Measurements from ENCODE around the gene PACS1.

The PACS1 gene

DNA sequence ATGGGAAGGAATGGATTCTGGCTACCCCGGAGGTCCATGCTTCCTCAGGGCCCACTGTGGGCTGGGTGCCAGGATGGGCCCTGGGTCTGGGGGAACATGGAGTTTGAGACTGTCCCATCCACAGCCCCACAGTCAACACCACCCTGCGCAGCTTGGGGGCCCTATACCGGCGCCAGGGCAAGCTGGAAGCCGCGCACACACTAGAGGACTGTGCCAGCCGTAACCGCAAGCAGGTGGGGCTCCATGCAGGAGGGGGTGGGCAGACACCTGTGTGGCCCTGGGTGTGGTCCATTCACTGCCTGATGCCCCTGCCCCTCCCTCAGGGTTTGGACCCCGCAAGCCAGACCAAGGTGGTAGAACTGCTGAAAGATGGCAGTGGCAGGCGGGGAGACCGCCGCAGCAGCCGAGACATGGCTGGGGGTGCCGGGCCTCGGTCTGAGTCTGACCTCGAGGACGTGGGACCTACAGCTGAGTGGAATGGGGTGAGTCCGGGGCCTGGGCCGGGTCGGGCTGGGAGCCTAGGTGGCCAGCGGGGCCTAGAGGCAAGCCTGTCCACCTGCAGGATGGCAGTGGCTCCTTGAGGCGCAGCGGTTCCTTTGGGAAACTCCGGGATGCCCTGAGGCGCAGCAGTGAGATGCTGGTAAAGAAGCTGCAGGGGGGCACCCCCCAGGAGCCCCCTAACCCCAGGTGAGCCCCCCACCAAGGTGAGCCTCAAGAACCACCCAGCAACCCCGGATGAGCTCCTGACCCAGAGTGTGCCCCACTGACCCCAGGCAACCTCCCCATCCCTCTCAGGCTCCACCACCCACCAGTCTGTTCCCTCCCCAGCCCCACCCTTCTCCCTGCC, 195.7 kb downstream of the PACS1 start:
- no peaks in the 10 kb centered on the region for H3K9me2 ChIP-seq (ENCODE audit: low read depth, low read length)
- no peak overlapping the region for H3K27ac ChIP-seq (ENCODE audit: low read depth, low read length, poor library complexity, severe bottlenecking)
- H3K27me3 ChIP-seq (ENCODE audit: insufficient read depth, low read length), result no peaks in the 10 kb centered on the region
- H3K9ac ChIP-seq (ENCODE audit: low read length), result no peak overlapping the region
- no peak overlapping the region for H2AFZ ChIP-seq (ENCODE audit: low read length)
- H3K4me2 ChIP-seq (ENCODE audit: low read length), result no peak overlapping the region
- TF ChIP-seq CTCF (IDR thresholded peaks at IDR 0.05; ENCODE audit: low read length) (no peak), EZH2 (IDR thresholded peaks at IDR 0.05; ENCODE audit: borderline replicate concordance, low read length) (no peak)
- H3K4me3 ChIP-seq (ENCODE audit: low read depth, low read length, poor library complexity, severe bottlenecking), result no peak overlapping the region
- no peaks in the 10 kb centered on the region for H3K9me3 ChIP-seq (ENCODE audit: low read length)
- H3K36me3 ChIP-seq (ENCODE audit: insufficient read depth, low read length), result peaks cover 42% of the 10 kb centered on the region
- H3K79me2 ChIP-seq (ENCODE audit: insufficient read depth, low read length), result peaks cover 13% of the 10 kb centered on the region
- no peaks in the 10 kb centered on the region for H3F3A ChIP-seq (ENCODE audit: insufficient read depth, low read length)
- H4K20me1 ChIP-seq (ENCODE audit: insufficient read depth, low read length), result no peaks in the 10 kb centered on the region
- peaks cover 19% of the 10 kb centered on the region for H3K4me1 ChIP-seq (ENCODE audit: insufficient read depth, low read length, severe bottlenecking)

GRCh38 chr11:66266378-66267038, 196.4 kb downstream of the PACS1 start:
- no peaks in the 10 kb centered on the region for H3K9me2 ChIP-seq (ENCODE audit: low read depth, low read length)
- no peaks in the 10 kb centered on the region for H3F3A ChIP-seq (ENCODE audit: insufficient read depth, low read length)
- H3K36me3 ChIP-seq (ENCODE audit: insufficient read depth, low read length), result peaks cover 37% of the 10 kb centered on the region
- TF ChIP-seq EZH2 (IDR thresholded peaks at IDR 0.05; ENCODE audit: borderline replicate concordance, low read length), result no peak
- TF ChIP-seq CTCF (IDR thresholded peaks at IDR 0.05; ENCODE audit: low read length), result no peak
- no peak overlapping the region for H3K4me3 ChIP-seq (ENCODE audit: low read depth, low read length, poor library complexity, severe bottlenecking)
- H4K20me1 ChIP-seq (ENCODE audit: insufficient read depth, low read length), result no peaks in the 10 kb centered on the region
- H3K4me1 ChIP-seq (ENCODE audit: insufficient read depth, low read length, severe bottlenecking), result peaks cover 19% of the 10 kb centered on the region
- H3K9ac ChIP-seq (ENCODE audit: low read length), result no peak overlapping the region; the same call in 1 of the 2 replicates
- H3K27ac ChIP-seq (ENCODE audit: low read depth, low read length, poor library complexity, severe bottlenecking), result no peak overlapping the region
- peak overlapping the region; percentile 74 for H3K4me2 ChIP-seq (ENCODE audit: low read length)
- no peaks in the 10 kb centered on the region for H3K27me3 ChIP-seq (ENCODE audit: insufficient read depth, low read length)
- peaks cover 13% of the 10 kb centered on the region for H3K79me2 ChIP-seq (ENCODE audit: insufficient read depth, low read length)
- no peak overlapping the region for H2AFZ ChIP-seq (ENCODE audit: low read length)
- H3K9me3 ChIP-seq (ENCODE audit: low read length), result no peaks in the 10 kb centered on the region

DNA sequence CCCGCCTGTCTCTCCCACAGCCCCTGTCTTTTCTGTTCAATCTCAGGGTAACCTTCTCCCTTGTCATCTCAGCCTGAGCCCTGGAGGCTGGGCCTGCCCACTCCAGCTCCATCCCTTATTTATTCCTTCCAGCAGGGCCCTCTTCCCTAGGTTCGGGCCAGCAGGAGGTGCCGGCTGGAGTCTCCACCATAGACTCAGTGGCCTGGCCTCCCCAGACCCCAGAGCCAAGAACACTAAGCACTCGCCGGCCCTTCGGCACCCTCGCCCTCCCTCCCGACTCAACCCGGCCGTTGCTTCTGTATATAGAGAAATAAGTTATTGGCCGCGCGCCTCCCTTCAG, 196.9 kb downstream of the PACS1 start:
- peaks cover 13% of the 10 kb centered on the region for H3K79me2 ChIP-seq (ENCODE audit: insufficient read depth, low read length)
- no peaks in the 10 kb centered on the region for H3F3A ChIP-seq (ENCODE audit: insufficient read depth, low read length)
- no peaks in the 10 kb centered on the region for H3K9me3 ChIP-seq (ENCODE audit: low read length)
- H3K4me3 ChIP-seq (ENCODE audit: low read depth, low read length, poor library complexity, severe bottlenecking), result peak overlapping the region; percentile 94
- no peaks in the 10 kb centered on the region for H4K20me1 ChIP-seq (ENCODE audit: insufficient read depth, low read length)
- no peaks in the 10 kb centered on the region for H3K27me3 ChIP-seq (ENCODE audit: insufficient read depth, low read length)
- no peak overlapping the region for H2AFZ ChIP-seq (ENCODE audit: low read length)
- peaks cover 19% of the 10 kb centered on the region for H3K4me1 ChIP-seq (ENCODE audit: insufficient read depth, low read length, severe bottlenecking)
- H3K36me3 ChIP-seq (ENCODE audit: insufficient read depth, low read length), result peaks cover 37% of the 10 kb centered on the region
- no peaks in the 10 kb centered on the region for H3K9me2 ChIP-seq (ENCODE audit: low read depth, low read length)
- H3K27ac ChIP-seq (ENCODE audit: low read depth, low read length, poor library complexity, severe bottlenecking), result peak overlapping the region; percentile 26
- H3K9ac ChIP-seq (ENCODE audit: low read length), result peak overlapping the region; percentile 28; the same call in 1 of the 2 replicates
- peak overlapping the region; percentile 74 for H3K4me2 ChIP-seq (ENCODE audit: low read length)
- no peak for TF ChIP-seq EZH2 (IDR thresholded peaks at IDR 0.05; ENCODE audit: borderline replicate concordance, low read length)
- TF ChIP-seq CTCF (IDR thresholded peaks at IDR 0.05; ENCODE audit: low read length), result no peak

Measured in OCI-LY1 (cell line).